Camera-type eye (tissue), 1 donor: ENCODE data around the gene JAM3. TPM values are rescaled to one million over a fixed set of nuclear protein-coding genes. Genes with fewer than 3 reads are reported as not detected.

Experiments
- total RNA-seq: library from RNA; depleted of rRNA; stranded (reverse); fragments of >200 nt; gene quantifications from one replicate; pipeline ENCODE4 v1.2.3, GENCODE V29; 2014

The JAM3 gene
- total RNA-seq, result 125 TPM

DNA sequence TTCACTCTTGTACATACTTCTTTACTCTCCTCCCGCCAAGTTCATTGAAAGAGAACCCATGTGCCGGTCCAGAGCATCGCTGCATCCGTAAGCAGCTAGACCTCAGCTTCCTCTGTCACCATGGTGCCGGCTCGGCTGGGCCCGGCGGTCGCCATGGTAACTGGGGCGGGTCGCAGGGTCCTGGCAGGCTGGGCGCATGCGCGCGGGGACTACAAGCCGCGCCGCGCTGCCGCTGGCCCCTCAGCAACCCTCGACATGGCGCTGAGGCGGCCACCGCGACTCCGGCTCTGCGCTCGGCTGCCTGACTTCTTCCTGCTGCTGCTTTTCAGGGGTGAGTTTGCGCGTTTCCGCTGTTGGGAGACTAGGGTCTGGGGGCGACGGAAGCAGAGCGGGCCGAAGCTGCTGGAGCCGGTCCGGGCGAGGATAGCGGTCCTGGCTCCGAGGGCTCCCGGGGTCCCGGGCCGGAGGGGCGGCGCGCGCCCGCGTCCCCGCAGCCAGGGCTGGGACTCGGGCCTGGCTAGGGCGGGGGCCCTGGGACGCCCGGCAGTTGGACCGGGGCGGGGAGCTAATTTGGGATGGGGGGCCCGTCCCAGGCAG, at the start of gene JAM3:
JAM3 (plus strand) TSS at position 244 of the 597 bp plus-strand sequence; CDS start at position 256, 12 bp downstream.

Other genes starting within 250 kb of the JAM3 start
- gene SPATA19, start 223.6 kb upstream of the JAM3 start, total RNA-seq, result not detected
- gene IGSF9B, start 112.1 kb upstream of the JAM3 start, total RNA-seq, result 86.7 TPM
- 26.9 TPM for gene NCAPD3, start 154.9 kb downstream of the JAM3 start, total RNA-seq
- 55.9 TPM for gene VPS26B, start 155.6 kb downstream of the JAM3 start, total RNA-seq
- gene THYN1, start 184.3 kb downstream of the JAM3 start, total RNA-seq, result 57.5 TPM
- 33.5 TPM for gene ACAD8, start 184.5 kb downstream of the JAM3 start, total RNA-seq
- gene GLB1L3, start 207.3 kb downstream of the JAM3 start, total RNA-seq, result 0.71 TPM